AG10803 (cell line): ENCODE results near the gene ATXN1.
A peak's percentile ranks its signal among the peaks of the same experiment; 100 is the strongest.

Source experiments
- DNase-seq: peaks from one replicate; pipeline ENCODE4 v3.0.0; 2010; ENCODE audit warnings: low read depth
- H3K4me3 ChIP-seq: 2 replicates; pipeline ENCODE4 v1.5.1; 2011; ENCODE audit warnings: mild to moderate bottlenecking, low read length, control low read depth
- CTCF ChIP-seq: conservative IDR thresholded peaks from 2 replicates; pipeline ENCODE4 v1.5.1; 2011; ENCODE audit warnings: mild to moderate bottlenecking, low read length, control low read depth, inconsistent platforms

ATXN1 gene

GRCh38 chr6:16430391-16431089, 330.7 kb downstream of the ATXN1 start:
- H3K4me3 ChIP-seq: no peak overlapping the region
- TF ChIP-seq CTCF: no peak
- peak; percentile 27 for DNase-seq

GRCh38 chr6:16429669-16430068, 331.6 kb downstream of the ATXN1 start:
- DNase-seq: no peak
- H3K4me3 ChIP-seq: no peak overlapping the region
- no peak for TF ChIP-seq CTCF

GRCh38 chr6:16427124-16427523, 334.1 kb downstream of the ATXN1 start:
- H3K4me3 ChIP-seq: no peak overlapping the region
- no peak for TF ChIP-seq CTCF
- no peak for DNase-seq

GRCh38 chr6:16425881-16426615, 335.2 kb downstream of the ATXN1 start:
- no peak for DNase-seq
- H3K4me3 ChIP-seq: no peak overlapping the region
- no peak for TF ChIP-seq CTCF

GRCh38 chr6:16421462-16421960, 339.7 kb downstream of the ATXN1 start:
- no peak overlapping the region for H3K4me3 ChIP-seq
- no peak for TF ChIP-seq CTCF
- DNase-seq: no peak

- TF ChIP-seq CTCF: no peak
- DNase-seq: peak; percentile 96
- H3K4me3 ChIP-seq: no peak overlapping the region
Observed at GRCh38 chr6:16420715-16421461, 340.4 kb downstream of the ATXN1 start.
